ENCODE data around the gene CMC2. TPM values are rescaled to one million over a fixed set of nuclear protein-coding genes. Genes with fewer than 3 reads are reported as not detected.
A peak's percentile ranks its signal among the peaks of the same experiment; 100 is the strongest.

Gene CMC2
- total and polyA plus RNA-seq, 2 of the 13 experiments (the other 11 are each of a cell fraction or from before 2014, with no cell fraction given), result 116 to 129 TPM

GRCh38 chr16:80931801-80932707 lies 74.6 kb downstream of the CMC2 start (continued):
- TF ChIP-seq IRF9 (CRISPR knock-in tag; IDR thresholded peaks at IDR 0.05; ENCODE audit: borderline replicate concordance), result peak; percentile 31; the same call in 1 of the 2 replicates
- peak; percentile 99 for TF ChIP-seq UBTF (CRISPR knock-in tag; IDR thresholded peaks at IDR 0.05)
- TF ChIP-seq IRX3 (CRISPR knock-in tag; IDR thresholded peaks at IDR 0.05; ENCODE audit: borderline replicate concordance, low read depth), result 0 out of 2 replicates have a peak, but pooled peaks have one; percentile 37
- TF ChIP-seq ZNF34 (CRISPR knock-in tag; IDR thresholded peaks at IDR 0.05; ENCODE audit: borderline replicate concordance), result no peak
- TF ChIP-seq ZNF510 (CRISPR knock-in tag; IDR thresholded peaks at IDR 0.05; ENCODE audit: low read depth), result no peak
- no peak for TF ChIP-seq ZNF354B (CRISPR knock-in tag; IDR thresholded peaks at IDR 0.05)
- TF ChIP-seq RFXAP (CRISPR knock-in tag; IDR thresholded peaks at IDR 0.05; ENCODE audit: borderline replicate concordance), result peak; percentile 83; the same call in 1 of the 2 replicates
- TF ChIP-seq CBFB (CRISPR knock-in tag; IDR thresholded peaks at IDR 0.05), result no peak
- no peak for TF ChIP-seq SOX6 (IDR thresholded peaks at IDR 0.05)
- no peak for TF ChIP-seq SOX6 (CRISPR knock-in tag; IDR thresholded peaks at IDR 0.05)
- TF ChIP-seq ARNT (IDR thresholded peaks at IDR 0.05), result no peak
- TF ChIP-seq ZNF292 (CRISPR knock-in tag; IDR thresholded peaks at IDR 0.05; ENCODE audit: borderline replicate concordance, low read depth), result no peak; the same call in none of the 2 replicates
- TF ChIP-seq PATZ1 (CRISPR knock-in tag; IDR thresholded peaks at IDR 0.05), result peak; percentile 69
- TF ChIP-seq ZNF891 (CRISPR knock-in tag; IDR thresholded peaks at IDR 0.05), result 0 out of 2 replicates have a peak, but pooled peaks have one; percentile 54
- TF ChIP-seq ZNF850 (CRISPR knock-in tag; conservative IDR thresholded peaks at IDR 0.05), result no peak
- no peak for TF ChIP-seq CBX2 (IDR thresholded peaks at IDR 0.05; ENCODE audit: low read depth, low read length)
- 0 out of 2 replicates have a peak, but pooled peaks have one; percentile 80 for TF ChIP-seq CBX2 (CRISPR knock-in tag; IDR thresholded peaks at IDR 0.05; ENCODE audit: low read depth)
- no peak for TF ChIP-seq RNF219 (CRISPR knock-in tag; IDR thresholded peaks at IDR 0.05)
- TF ChIP-seq IRF2 (CRISPR knock-in tag; IDR thresholded peaks at IDR 0.05), result no peak
- TF ChIP-seq ZNF776 (CRISPR knock-in tag; IDR thresholded peaks at IDR 0.05), result peak; percentile 9; the same call in 1 of the 2 replicates
- TF ChIP-seq ZBTB3 (CRISPR knock-in tag; IDR thresholded peaks at IDR 0.05; ENCODE audit: borderline replicate concordance, low read depth), result no peak
- no peak for TF ChIP-seq CHD4 (IDR thresholded peaks at IDR 0.05; ENCODE audit: borderline replicate concordance, low read length)
